Upper lobe of right lung (tissue), 1 donor: ENCODE measurements around the gene BORCS5. TPM values are rescaled to one million over a fixed set of nuclear protein-coding genes. Genes with fewer than 3 reads are reported as not detected.

ENCODE experiments used
- ATAC-seq: fragments of 200-7000 bp; cut with Tn5 transposase; one replicate; pipeline ENCODE4 v1.9.1; 2020; ENCODE audit warnings: mild to moderate bottlenecking, moderate library complexity
- DNase-seq: peaks from one replicate; pipeline ENCODE4 v3.0.0-alpha.2; 2020
- H3K27ac ChIP-seq: fragments of 200-600 bp; one replicate; pipeline ENCODE4 v1.8.0; 2022
- H3K27me3 ChIP-seq: fragments of 200-600 bp; one replicate; pipeline ENCODE4 v1.8.0; 2022; ENCODE audit warnings: mild to moderate bottlenecking
- H3K36me3 ChIP-seq: fragments of 200-600 bp; one replicate; pipeline ENCODE4 v1.8.0; 2022
- H3K4me1 ChIP-seq: fragments of 200-600 bp; one replicate; pipeline ENCODE4 v1.8.0; 2022
- H3K4me3 ChIP-seq: fragments of 200-600 bp; one replicate; pipeline ENCODE4 v1.8.0; 2022; ENCODE audit warnings: mild to moderate bottlenecking
- H3K9me3 ChIP-seq: fragments of 200-600 bp; one replicate; pipeline ENCODE4 v1.8.0; 2022
- CTCF ChIP-seq: fragments of 200-600 bp; IDR thresholded peaks from one replicate; pipeline ENCODE4 v1.8.0; 2022; ENCODE audit warnings: antibody characterized with exemption
- intact Hi-C: fragments of 100-400 bp; cut with DNase I; formaldehyde crosslinking; loops from one replicate; pipeline ENCODE4 v1.11.0; 2022
- total RNA-seq: library from RNA; stranded (reverse); fragmentation: NEBNext Ultra II Directional; extraction: Animal tissue kit (Norgen Biotek cat#: 25700); gene quantifications from one replicate; pipeline ENCODE4 v1.2.1, GENCODE V29; 2021
- donor health status: DM: no; HTN: yes; CAD: no; lungs with severe emphysema.

The BORCS5 gene
- total RNA-seq, 1 donor from 2014 or later, result 14.0 TPM

DNA sequence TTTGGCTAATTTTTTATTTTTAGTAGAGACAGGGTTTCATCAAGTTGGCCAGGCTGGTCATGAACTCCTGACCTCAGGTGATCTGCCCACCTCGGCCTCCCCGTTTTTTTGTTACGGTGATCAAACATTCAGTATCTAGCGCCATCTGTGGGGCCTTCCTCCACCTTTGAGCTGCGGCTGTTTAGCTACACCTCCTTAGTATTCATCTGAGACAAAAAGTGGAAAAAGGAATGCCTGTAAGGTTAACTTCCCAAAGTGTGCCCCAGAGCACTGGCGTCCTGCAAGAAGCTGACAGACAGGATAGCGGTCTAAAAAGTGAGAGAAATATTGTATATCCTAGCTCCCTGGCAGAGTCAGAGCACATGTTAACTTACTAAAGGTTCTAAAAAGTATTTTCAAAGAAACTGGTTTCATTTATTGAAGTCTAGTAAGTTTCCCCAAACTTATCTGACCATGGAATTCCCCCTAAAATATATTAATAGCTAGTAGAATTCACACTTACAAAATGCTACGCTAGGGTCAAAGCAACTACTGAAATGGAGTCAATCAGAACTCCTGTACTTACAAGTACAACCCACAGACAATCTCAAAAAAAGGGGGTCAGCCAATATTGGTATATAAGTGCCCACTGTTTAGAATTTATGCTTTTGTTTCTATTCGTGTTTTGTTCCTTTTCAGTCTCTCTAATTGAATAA, 146.7 kb downstream of the BORCS5 start:
- Histone ChIP-seq H3K9me3 (no peaks in the 10 kb centered on the region), H3K36me3 (peaks cover 3% of the 10 kb centered on the region), H3K4me3 (no peak overlapping the region), H3K4me1 (peaks cover 33% of the 10 kb centered on the region), H3K27ac (peak overlapping the region; percentile 24), H3K27me3 (no peaks in the 10 kb centered on the region)
- DNase-seq (no peak), ATAC-seq (no peak)
- intact Hi-C loops, result no loop called here
- TF ChIP-seq CTCF, result no peak

DNA sequence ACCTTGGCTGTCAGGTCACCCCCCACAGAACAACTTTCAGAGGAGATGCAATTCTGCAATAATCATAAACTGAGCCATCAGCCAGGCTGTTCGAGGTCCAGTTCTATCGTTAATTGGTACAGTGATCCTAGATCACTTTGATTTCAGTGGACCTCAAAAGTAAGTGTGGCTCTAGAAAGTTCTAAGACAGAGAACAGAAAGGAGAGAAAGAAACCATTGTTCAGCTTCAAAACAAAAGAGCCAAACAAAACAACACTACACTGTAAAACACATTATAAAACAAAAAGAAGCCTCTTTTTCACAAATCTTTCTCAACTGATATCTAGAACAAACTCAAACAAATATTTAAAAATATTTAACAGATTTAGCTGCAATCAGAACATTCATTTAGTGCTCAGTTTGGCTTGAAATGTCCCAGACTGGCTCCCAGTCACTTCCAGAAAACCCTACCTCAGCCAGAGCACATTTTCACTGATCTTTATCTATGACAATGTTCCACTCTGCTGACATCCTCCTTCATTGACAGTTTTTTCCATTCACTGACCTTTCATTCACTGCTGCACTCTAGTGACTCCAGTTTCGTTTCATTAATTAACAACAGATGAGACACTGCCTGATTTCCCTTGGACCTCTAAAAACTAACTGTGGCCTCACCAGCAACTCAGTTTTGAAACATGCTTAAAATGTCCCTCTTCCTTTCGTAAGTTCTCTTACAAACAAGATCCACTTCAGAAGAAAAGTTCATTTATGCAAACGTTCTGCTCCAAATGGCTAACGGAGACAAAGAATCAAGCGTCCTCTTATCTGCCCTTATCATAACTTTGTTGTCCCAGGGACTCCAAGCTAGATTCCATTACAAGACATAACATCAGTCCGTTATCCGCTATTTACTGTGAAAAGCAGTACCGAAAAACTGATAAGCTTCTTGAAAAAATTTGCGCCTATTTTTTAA, 148.9 kb downstream of the BORCS5 start:
- no peak for DNase-seq
- H3K4me3 ChIP-seq, result peak overlapping the region; percentile 17

GRCh38 chr12:12506496-12506890, 149.6 kb downstream of the BORCS5 start:
- TF ChIP-seq CTCF, result no peak
- Histone ChIP-seq H3K36me3 (no peaks in the 10 kb centered on the region), H3K4me3 (peak overlapping the region; percentile 17), H3K9me3 (no peaks in the 10 kb centered on the region), H3K4me1 (peaks cover 39% of the 10 kb centered on the region), H3K27ac (peak overlapping the region; percentile 70), H3K27me3 (no peaks in the 10 kb centered on the region)
- DNase-seq (no peak), ATAC-seq (peak; percentile 28)
- intact Hi-C loops, result no loop called here

More for the DNA sequence above, 148.9 kb downstream of the BORCS5 start:
- Histone ChIP-seq H3K27me3 (no peaks in the 10 kb centered on the region), H3K4me1 (peaks cover 39% of the 10 kb centered on the region), H3K36me3 (no peaks in the 10 kb centered on the region), H3K27ac (peak overlapping the region; percentile 70), H3K9me3 (no peaks in the 10 kb centered on the region)
- TF ChIP-seq CTCF, result no peak
- peak; percentile 61 for ATAC-seq
- intact Hi-C loops, result no loop called here

- no peak for TF ChIP-seq CTCF
Measured at GRCh38 chr12:12507121-12507520, 150.2 kb downstream of the BORCS5 start.

GRCh38 chr12:12508612-12509011, 151.7 kb downstream of the BORCS5 start:
- no peak overlapping the region for H3K4me3 ChIP-seq
- no peak for TF ChIP-seq CTCF
- no peaks in the 10 kb centered on the region for H3K36me3 ChIP-seq
- H3K27me3 ChIP-seq, result no peaks in the 10 kb centered on the region
- H3K27ac ChIP-seq, result peak overlapping the region; percentile 47
- H3K9me3 ChIP-seq, result no peaks in the 10 kb centered on the region
- DNase-seq, result no peak
- intact Hi-C loops, result no loop called here
- H3K4me1 ChIP-seq, result peaks cover 39% of the 10 kb centered on the region
- no peak for ATAC-seq

More at GRCh38 chr12:12507121-12507520, 150.2 kb downstream of the BORCS5 start:
- no peak overlapping the region for H3K4me3 ChIP-seq
- ATAC-seq, result no peak
- no peaks in the 10 kb centered on the region for H3K9me3 ChIP-seq
- H3K36me3 ChIP-seq, result no peaks in the 10 kb centered on the region
- peak overlapping the region; percentile 70 for H3K27ac ChIP-seq
- H3K4me1 ChIP-seq, result peaks cover 39% of the 10 kb centered on the region
- no peak for DNase-seq
- no peaks in the 10 kb centered on the region for H3K27me3 ChIP-seq
- intact Hi-C loops, result no loop called here
